ENCODE data around the gene ITGB4.

Gene ITGB4

GRCh38 chr17:75721463-75722011 lies 278 bp downstream of the ITGB4 start:
- Histone ChIP-seq H2AFZ (peak overlapping the region; percentile 90), H3K9me3 (ENCODE audit: control insufficient read depth, low read length) (no peaks in the 10 kb centered on the region), H3K36me3 (ENCODE audit: control insufficient read depth, insufficient read depth, low read length) (no peaks in the 10 kb centered on the region), H3K4me2 (ENCODE audit: low read length) (peak overlapping the region; percentile 87), H3K4me1 (no peaks in the 10 kb centered on the region), H3K4me3 (ENCODE audit: low read depth, low read length) (peak overlapping the region; percentile 50), H3K9ac (no peak overlapping the region), H3K27me3 (ENCODE audit: control insufficient read depth, insufficient read depth, low read length) (no peaks in the 10 kb centered on the region), H3K79me2 (no peaks in the 10 kb centered on the region), H3K27ac (peak overlapping the region; percentile 29)
- TF ChIP-seq CTCF (IDR thresholded peaks at IDR 0.05) = no peak

- Histone ChIP-seq H3K79me2 (no peaks in the 10 kb centered on the region), H3K36me3 (ENCODE audit: control insufficient read depth, insufficient read depth, low read length) (no peaks in the 10 kb centered on the region), H3K27me3 (ENCODE audit: control insufficient read depth, insufficient read depth, low read length) (no peaks in the 10 kb centered on the region), H3K9ac (no peak overlapping the region), H3K27ac (peak overlapping the region; percentile 24), H3K4me2 (ENCODE audit: low read length) (peak overlapping the region; percentile 87), H2AFZ (peak overlapping the region; percentile 90), H3K9me3 (ENCODE audit: control insufficient read depth, low read length) (no peaks in the 10 kb centered on the region), H3K4me3 (ENCODE audit: low read depth, low read length) (peak overlapping the region; percentile 50), H3K4me1 (no peaks in the 10 kb centered on the region)
- TF ChIP-seq CTCF (IDR thresholded peaks at IDR 0.05) = no peak
These were observed 817 bp downstream of the ITGB4 start for GRCh38 chr17:75722076-75722475.

- Histone ChIP-seq H3K79me2 (no peaks in the 10 kb centered on the region), H3K9ac (no peak overlapping the region), H3K27ac (peak overlapping the region; percentile 24), H3K4me2 (ENCODE audit: low read length) (no peak overlapping the region), H2AFZ (no peak overlapping the region), H3K4me1 (no peaks in the 10 kb centered on the region), H3K9me3 (ENCODE audit: control insufficient read depth, low read length) (no peaks in the 10 kb centered on the region), H3K27me3 (ENCODE audit: control insufficient read depth, insufficient read depth, low read length) (no peaks in the 10 kb centered on the region), H3K4me3 (ENCODE audit: low read depth, low read length) (no peak overlapping the region), H3K36me3 (ENCODE audit: control insufficient read depth, insufficient read depth, low read length) (no peaks in the 10 kb centered on the region)
- no peak for TF ChIP-seq CTCF (IDR thresholded peaks at IDR 0.05)
These were observed 1.4 kb downstream of the ITGB4 start for GRCh38 chr17:75722542-75723095.

GRCh38 chr17:75723171-75723930 lies 2.1 kb downstream of the ITGB4 start:
- Histone ChIP-seq H3K4me3 (ENCODE audit: low read depth, low read length) (no peak overlapping the region), H3K9ac (no peak overlapping the region), H3K27ac (no peak overlapping the region)

More at GRCh38 chr17:75723171-75723930, 2.1 kb downstream of the ITGB4 start:
- Histone ChIP-seq H3K27me3 (ENCODE audit: control insufficient read depth, insufficient read depth, low read length) (no peaks in the 10 kb centered on the region), H3K79me2 (no peaks in the 10 kb centered on the region), H3K36me3 (ENCODE audit: control insufficient read depth, insufficient read depth, low read length) (no peaks in the 10 kb centered on the region), H2AFZ (no peak overlapping the region), H3K9me3 (ENCODE audit: control insufficient read depth, low read length) (no peaks in the 10 kb centered on the region), H3K4me1 (no peaks in the 10 kb centered on the region), H3K4me2 (ENCODE audit: low read length) (no peak overlapping the region)
- no peak for TF ChIP-seq CTCF (IDR thresholded peaks at IDR 0.05)
